Measurements from ENCODE around the gene LIMK2.
"Not testable (repeated sequence)": the region's sequence is repeated elsewhere in the genome, so short reads cannot be mapped to it uniquely, and the experiment has no call there.

Gene LIMK2

GRCh38 chr22:31244046-31244942 is 32.2 kb downstream of the LIMK2 start:
- DNase-seq (ENCODE audit: low read depth): no peak

GRCh38 chr22:31244943-31245451 is 32.9 kb downstream of the LIMK2 start:
- no peak for DNase-seq (ENCODE audit: low read depth)

GRCh38 chr22:31245998-31246397 is 33.9 kb downstream of the LIMK2 start:
- not testable (repeated sequence) for DNase-seq (ENCODE audit: low read depth)

- DNase-seq (ENCODE audit: low read depth): no peak
Observed at GRCh38 chr22:31246687-31247086, 34.6 kb downstream of the LIMK2 start.

GRCh38 chr22:31247726-31248125 is 35.6 kb downstream of the LIMK2 start:
- no peak for DNase-seq (ENCODE audit: low read depth)

- peak; percentile 50 for DNase-seq (ENCODE audit: low read depth)
Observed at GRCh38 chr22:31248138-31248745, 36.1 kb downstream of the LIMK2 start.

- DNase-seq (ENCODE audit: low read depth): no peak
Observed at GRCh38 chr22:31248965-31249958, 37.2 kb downstream of the LIMK2 start.

- no peak for DNase-seq (ENCODE audit: low read depth)
Observed at GRCh38 chr22:31250740-31251600, 38.9 kb downstream of the LIMK2 start.

GRCh38 chr22:31253949-31254348 is 41.9 kb downstream of the LIMK2 start:
- no peak for DNase-seq (ENCODE audit: low read depth)

- DNase-seq (ENCODE audit: low read depth): no peak
Observed at GRCh38 chr22:31259798-31260473, 47.8 kb downstream of the LIMK2 start.

GRCh38 chr22:31260474-31260856 is 48.4 kb downstream of the LIMK2 start:
- no peak for DNase-seq (ENCODE audit: low read depth)

GRCh38 chr22:31262312-31263133 is 50.4 kb downstream of the LIMK2 start:
- DNase-seq (ENCODE audit: low read depth): no peak

- DNase-seq (ENCODE audit: low read depth): no peak
Observed at GRCh38 chr22:31263896-31264640, 52.0 kb downstream of the LIMK2 start.

GRCh38 chr22:31268281-31268680 is 56.2 kb downstream of the LIMK2 start:
- no peak for DNase-seq (ENCODE audit: low read depth)

- no peak for DNase-seq (ENCODE audit: low read depth)
Observed at GRCh38 chr22:31269892-31270579, 57.9 kb downstream of the LIMK2 start.

GRCh38 chr22:31271026-31271425 is 58.9 kb downstream of the LIMK2 start:
- no peak for DNase-seq (ENCODE audit: low read depth)

GRCh38 chr22:31271485-31271884 is 59.4 kb downstream of the LIMK2 start:
- no peak for DNase-seq (ENCODE audit: low read depth)

Data from stimulated activated CD8-positive, alpha-beta memory T cell treated with anti-CD3 and anti-CD28 coated beads, Interleukin-12 subunit alpha, Interleukin-12 subunit beta, amount 100 ng/mL, for 1 hour (primary cell).